OCI-LY3 (cell line): ENCODE measurements around the gene SERTM1.

Source experiments
- H2AFZ ChIP-seq: fragments of 200-600, 300-600 bp; shearing (Covaris generic); 2 replicates; pipeline ENCODE4 v1.6.0; 2014; ENCODE audit warnings: antibody characterized with exemption, low read depth, low read length
- H3K27ac ChIP-seq: fragments of 200-600, 300-600 bp; sonication (generic); 2 replicates; pipeline ENCODE4 v1.5.1; 2014; ENCODE audit warnings: mild to moderate bottlenecking, low read length, moderate library complexity, mixed read lengths
- H3K27me3 ChIP-seq: fragments of 200-600, 300-600 bp; sonication (generic); 2 replicates; pipeline ENCODE4 v1.6.1; 2014; ENCODE audit warnings: low read depth, low read length, mixed read lengths
- H3K36me3 ChIP-seq: fragments of 200-600, 300-600 bp; sonication (generic); replicated peaks from 2 replicates; pipeline ENCODE3; 2014; ENCODE audit warnings: low read depth, low read length, mixed read lengths
- H3K4me1 ChIP-seq: fragments of 300-600, 200-600 bp; sonication (generic); 2 replicates; pipeline ENCODE4 v1.6.1; 2014; ENCODE audit warnings: low read length, mixed read lengths
- H3K4me2 ChIP-seq: fragments of 200-600, 300-600 bp; sonication (generic); 2 replicates; pipeline ENCODE4 v1.6.1; 2014; ENCODE audit warnings: low read length, mixed read lengths
- H3K4me3 ChIP-seq: fragments of 300-600, 200-600 bp; sonication (generic); 2 replicates; pipeline ENCODE4 v1.5.1; 2014; ENCODE audit warnings: antibody characterized with exemption, mild to moderate bottlenecking, low read length, moderate library complexity
- H3K79me2 ChIP-seq: fragments of 300-600, 200-600 bp; shearing (Covaris generic); 2 replicates; pipeline ENCODE4 v1.6.1; 2014; ENCODE audit warnings: mild to moderate bottlenecking, low read length, mixed read lengths
- H3K9ac ChIP-seq: fragments of 300-600, 200-600 bp; shearing (Covaris generic); 2 replicates; pipeline ENCODE4 v1.6.0; 2014; ENCODE audit warnings: mild to moderate bottlenecking, low read length, moderate library complexity
- H3K9me3 ChIP-seq: fragments of 200-600, 300-600 bp; shearing (Covaris generic); 2 replicates; pipeline ENCODE4 v1.6.1; 2014; ENCODE audit warnings: low read length, mixed read lengths; ENCODE audit not compliant: insufficient read depth
- H4K20me1 ChIP-seq: fragments of 200-600, 300-600 bp; sonication (generic); 2 replicates; pipeline ENCODE4 v1.6.1; 2016; ENCODE audit warnings: low read length, mixed read lengths; ENCODE audit not compliant: insufficient read depth
- EZH2phosphoT487 ChIP-seq: fragments of 200-600 bp; shearing (Covaris generic); IDR thresholded peaks from 2 replicates; pipeline ENCODE4 v1.6.1; 2018; ENCODE audit warnings: antibody characterized with exemption, mixed run types, low read depth
- TF ChIP-seq, protein P1 (sequence below): fragments of 200-600, 300-600 bp; sonication (generic); IDR thresholded peaks from 2 replicates; pipeline ENCODE4 v1.5.1; 2014; ENCODE audit warnings: antibody characterized with exemption, low read length, low read depth

The SERTM1 gene

DNA sequence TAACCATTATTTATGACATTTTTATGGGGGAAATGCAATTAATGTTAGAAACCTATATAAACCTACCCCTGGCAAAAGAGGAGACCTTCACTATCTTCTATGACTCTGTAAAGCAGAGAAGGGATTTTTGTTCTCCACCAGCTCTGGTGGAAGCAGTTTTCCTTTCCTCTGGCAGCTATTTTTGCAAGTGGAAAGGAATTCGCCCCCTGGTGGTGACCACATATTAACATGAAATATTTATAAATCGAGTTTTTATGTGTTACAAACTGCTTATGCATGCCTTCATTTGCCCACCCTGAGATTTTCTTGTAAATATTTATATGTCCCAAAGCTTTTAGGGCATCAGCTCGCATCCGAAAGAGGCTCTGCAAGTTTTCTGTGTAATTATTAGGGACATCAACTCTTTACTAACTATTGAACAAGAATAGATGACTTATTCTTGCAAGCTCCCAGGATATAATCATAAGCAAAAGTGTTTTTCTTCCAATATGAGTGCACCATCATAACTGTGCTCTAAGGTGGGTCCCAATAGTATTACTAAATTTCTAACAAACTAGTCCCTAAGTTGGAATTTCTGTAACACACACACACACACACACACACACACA is 62.4 kb downstream of the SERTM1 start:
- Histone ChIP-seq H3K27ac (no peak overlapping the region), H3K4me3 (no peak overlapping the region), H3K9me3 (no peaks in the 10 kb centered on the region), H3K4me2 (no peak overlapping the region), H3K27me3 (0 out of 2 replicates have a peak, but pooled peaks cover 5% of the 10 kb centered on the region), H3K9ac (no peak overlapping the region), H4K20me1 (no peaks in the 10 kb centered on the region), H3K36me3 (no peaks in the 10 kb centered on the region), H3K4me1 (no peaks in the 10 kb centered on the region), H2AFZ (no peak overlapping the region), H3K79me2 (no peaks in the 10 kb centered on the region)
- TF ChIP-seq EZH2phosphoT487: no peak
- TF ChIP-seq, protein P1, sequence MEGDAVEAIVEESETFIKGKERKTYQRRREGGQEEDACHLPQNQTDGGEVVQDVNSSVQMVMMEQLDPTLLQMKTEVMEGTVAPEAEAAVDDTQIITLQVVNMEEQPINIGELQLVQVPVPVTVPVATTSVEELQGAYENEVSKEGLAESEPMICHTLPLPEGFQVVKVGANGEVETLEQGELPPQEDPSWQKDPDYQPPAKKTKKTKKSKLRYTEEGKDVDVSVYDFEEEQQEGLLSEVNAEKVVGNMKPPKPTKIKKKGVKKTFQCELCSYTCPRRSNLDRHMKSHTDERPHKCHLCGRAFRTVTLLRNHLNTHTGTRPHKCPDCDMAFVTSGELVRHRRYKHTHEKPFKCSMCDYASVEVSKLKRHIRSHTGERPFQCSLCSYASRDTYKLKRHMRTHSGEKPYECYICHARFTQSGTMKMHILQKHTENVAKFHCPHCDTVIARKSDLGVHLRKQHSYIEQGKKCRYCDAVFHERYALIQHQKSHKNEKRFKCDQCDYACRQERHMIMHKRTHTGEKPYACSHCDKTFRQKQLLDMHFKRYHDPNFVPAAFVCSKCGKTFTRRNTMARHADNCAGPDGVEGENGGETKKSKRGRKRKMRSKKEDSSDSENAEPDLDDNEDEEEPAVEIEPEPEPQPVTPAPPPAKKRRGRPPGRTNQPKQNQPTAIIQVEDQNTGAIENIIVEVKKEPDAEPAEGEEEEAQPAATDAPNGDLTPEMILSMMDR: peak; percentile 89

DNA sequence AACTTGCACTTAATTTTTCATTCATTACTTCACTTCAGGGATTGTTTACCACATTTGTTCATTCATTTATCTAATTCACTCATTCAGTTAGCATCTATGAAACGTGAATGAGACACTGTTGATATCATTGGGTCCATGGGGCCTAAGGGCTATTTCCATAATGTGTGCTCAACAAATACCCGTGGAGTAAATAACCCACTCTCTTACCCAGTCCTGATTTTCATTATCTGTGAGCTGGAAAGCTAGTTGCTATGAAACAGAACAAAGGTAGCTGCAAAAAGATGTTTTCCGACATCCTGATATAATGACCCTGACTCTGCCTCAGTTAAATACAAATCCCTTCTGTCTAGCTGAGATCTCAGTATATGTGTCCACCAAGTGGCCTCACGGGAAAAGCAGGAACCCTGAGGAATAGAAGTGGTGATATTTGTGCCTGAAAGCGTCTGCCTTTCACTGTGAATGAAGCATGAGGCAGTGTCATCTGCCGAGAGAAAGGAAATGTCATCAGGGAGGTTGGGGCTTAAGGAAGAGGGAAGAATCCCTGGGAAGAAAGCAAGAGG is 63.8 kb downstream of the SERTM1 start:
- H3K4me1 ChIP-seq: no peaks in the 10 kb centered on the region
- no peak overlapping the region for H3K9ac ChIP-seq
- 0 out of 2 replicates have a peak, but pooled peaks cover 5% of the 10 kb centered on the region for H3K27me3 ChIP-seq
- no peak overlapping the region for H3K27ac ChIP-seq
- no peak overlapping the region for H2AFZ ChIP-seq
- H3K36me3 ChIP-seq: no peaks in the 10 kb centered on the region
- H4K20me1 ChIP-seq: no peaks in the 10 kb centered on the region
- no peaks in the 10 kb centered on the region for H3K9me3 ChIP-seq
- H3K4me2 ChIP-seq: no peak overlapping the region
- H3K4me3 ChIP-seq: no peak overlapping the region
- no peak for TF ChIP-seq EZH2phosphoT487
- TF ChIP-seq, protein P1: no peak
- H3K79me2 ChIP-seq: no peaks in the 10 kb centered on the region

DNA sequence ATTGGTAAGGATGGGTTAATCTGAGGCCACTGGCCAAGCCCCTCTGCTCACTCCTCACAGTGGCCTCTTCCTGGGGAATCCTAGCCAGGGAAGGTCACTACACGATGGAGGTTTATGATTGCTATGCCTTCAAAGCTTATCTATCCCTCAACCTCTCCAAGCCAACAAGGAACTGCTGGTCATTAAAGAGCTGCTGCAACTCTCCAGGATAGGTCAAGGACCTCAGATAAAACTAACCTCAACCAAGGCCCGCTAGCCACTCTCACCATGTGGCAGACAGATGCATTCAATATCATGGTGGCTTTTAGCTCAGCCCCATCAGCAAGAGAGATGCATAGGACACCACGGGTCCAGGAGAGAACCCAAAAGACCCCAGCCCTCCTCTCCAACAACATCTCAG is 71.6 kb downstream of the SERTM1 start:
- Histone ChIP-seq H3K79me2 (no peaks in the 10 kb centered on the region), H3K27me3 (no peaks in the 10 kb centered on the region), H3K4me2 (no peak overlapping the region), H3K27ac (no peak overlapping the region), H3K9ac (no peak overlapping the region), H2AFZ (no peak overlapping the region), H3K9me3 (no peaks in the 10 kb centered on the region), H3K4me1 (no peaks in the 10 kb centered on the region), H3K36me3 (no peaks in the 10 kb centered on the region), H3K4me3 (no peak overlapping the region), H4K20me1 (no peaks in the 10 kb centered on the region)
- TF ChIP-seq EZH2phosphoT487: no peak
- TF ChIP-seq, protein P1: no peak

DNA sequence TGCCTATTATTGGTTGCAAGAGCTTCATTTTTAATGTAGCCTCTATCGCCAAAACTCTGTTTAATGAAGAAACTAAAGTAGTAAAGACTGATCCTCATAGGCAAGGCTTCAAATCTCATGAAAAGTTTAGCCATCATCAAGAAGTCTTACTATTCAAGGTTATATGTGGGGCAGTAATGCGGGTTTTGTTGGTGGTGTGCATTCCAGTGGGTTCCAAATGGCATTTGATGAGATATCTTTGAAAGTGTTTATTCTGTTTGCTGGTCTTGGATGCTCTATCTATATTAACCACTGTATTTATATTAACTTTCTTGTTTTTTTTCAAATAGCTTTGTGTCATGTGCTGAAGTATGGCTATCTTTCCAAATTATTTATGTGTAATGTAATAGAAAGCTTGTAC is 72.2 kb downstream of the SERTM1 start:
- no peak overlapping the region for H3K4me2 ChIP-seq
- H3K4me1 ChIP-seq: no peaks in the 10 kb centered on the region
- H3K9ac ChIP-seq: no peak overlapping the region
- no peak overlapping the region for H3K27ac ChIP-seq
- H4K20me1 ChIP-seq: no peaks in the 10 kb centered on the region
- H2AFZ ChIP-seq: no peak overlapping the region
- no peaks in the 10 kb centered on the region for H3K36me3 ChIP-seq
- H3K27me3 ChIP-seq: no peaks in the 10 kb centered on the region
- H3K4me3 ChIP-seq: no peak overlapping the region
- no peaks in the 10 kb centered on the region for H3K9me3 ChIP-seq
- H3K79me2 ChIP-seq: no peaks in the 10 kb centered on the region
- TF ChIP-seq EZH2phosphoT487: no peak
- TF ChIP-seq, protein P1: no peak
